ENCODE results near the gene AURKB. TPM values are rescaled to one million over a fixed set of nuclear protein-coding genes. Genes with fewer than 3 reads are reported as not detected.

Gene AURKB
- total and polyA plus RNA-seq, 4 donors, result 8.6 to 17.9 (median 14.2) TPM

DNA sequence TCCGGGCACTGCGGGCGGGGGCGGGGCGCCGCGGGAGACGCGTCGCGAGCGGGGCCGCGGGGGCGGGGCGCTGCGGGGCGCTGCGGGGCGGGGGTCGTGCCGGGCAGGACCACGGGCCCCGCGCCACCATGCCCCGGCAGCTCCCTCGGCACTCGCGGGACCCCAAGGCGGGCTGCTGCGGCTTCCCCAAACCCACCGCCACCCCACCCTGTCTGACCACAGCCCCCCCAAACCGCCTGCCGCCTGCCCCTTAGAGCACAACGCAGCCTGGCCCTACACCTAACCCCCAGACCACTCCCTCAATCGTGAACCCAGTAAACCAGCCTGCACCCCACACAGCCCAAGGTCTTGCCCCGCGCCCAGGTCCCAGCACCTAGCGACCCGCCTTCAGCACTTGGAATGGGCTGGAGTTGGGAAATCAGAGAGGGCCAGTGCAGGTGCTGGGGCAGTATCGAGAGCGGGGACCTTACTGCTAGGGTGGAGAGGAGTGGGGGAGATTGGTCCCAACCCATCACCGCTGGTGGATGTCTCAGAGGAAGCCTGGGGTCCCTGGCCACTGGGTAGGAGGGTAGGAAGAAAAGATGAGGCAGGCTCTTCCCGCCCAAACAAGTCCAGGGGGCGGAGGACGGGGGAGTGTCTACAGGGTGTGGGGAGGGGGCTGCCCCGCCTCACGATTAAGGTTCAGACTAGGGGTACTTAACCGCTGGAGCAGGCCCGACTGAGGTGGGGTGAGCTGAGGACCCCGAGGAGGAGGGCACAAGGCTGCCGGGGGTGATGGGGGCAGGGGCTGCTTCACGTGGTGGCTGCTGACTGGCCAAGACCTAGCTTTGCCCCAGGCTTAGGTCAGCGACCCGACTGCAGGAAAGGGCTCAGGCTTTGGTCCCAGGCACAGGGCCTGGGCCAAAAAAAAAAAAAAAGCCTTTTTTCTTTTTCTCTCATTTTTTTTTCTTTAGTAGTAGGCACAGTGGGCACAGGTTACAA lies 47.1 kb downstream of the AURKB start:
- Histone ChIP-seq H3K27me3 (ENCODE audit: control insufficient read depth, insufficient read depth, low read length) (no peaks in the 10 kb centered on the region), H3K36me3 (ENCODE audit: control insufficient read depth, insufficient read depth, low read length) (peaks cover 38% of the 10 kb centered on the region), H3K4me1 (ENCODE audit: control insufficient read depth, insufficient read depth, low read length) (peaks cover 57% of the 10 kb centered on the region), H3K4me3 (ENCODE audit: low read depth, low read length) (peak overlapping the region; percentile 95), H3K9me3 (ENCODE audit: control insufficient read depth, insufficient read depth, low read length) (no peaks in the 10 kb centered on the region), H3K27ac (ENCODE audit: low read depth, low read length) (peak overlapping the region; percentile 95)
- WGBS (ENCODE audit: insufficient coverage), result under 1% methylated on average over 48 of the region's 55 CpGs
- peak in 3 of 6 donors; percentile 68 to 93 (median 81) for DNase-seq (ENCODE audit: low read depth in 4 of 6, low spot score in 6 of 6)

DNA sequence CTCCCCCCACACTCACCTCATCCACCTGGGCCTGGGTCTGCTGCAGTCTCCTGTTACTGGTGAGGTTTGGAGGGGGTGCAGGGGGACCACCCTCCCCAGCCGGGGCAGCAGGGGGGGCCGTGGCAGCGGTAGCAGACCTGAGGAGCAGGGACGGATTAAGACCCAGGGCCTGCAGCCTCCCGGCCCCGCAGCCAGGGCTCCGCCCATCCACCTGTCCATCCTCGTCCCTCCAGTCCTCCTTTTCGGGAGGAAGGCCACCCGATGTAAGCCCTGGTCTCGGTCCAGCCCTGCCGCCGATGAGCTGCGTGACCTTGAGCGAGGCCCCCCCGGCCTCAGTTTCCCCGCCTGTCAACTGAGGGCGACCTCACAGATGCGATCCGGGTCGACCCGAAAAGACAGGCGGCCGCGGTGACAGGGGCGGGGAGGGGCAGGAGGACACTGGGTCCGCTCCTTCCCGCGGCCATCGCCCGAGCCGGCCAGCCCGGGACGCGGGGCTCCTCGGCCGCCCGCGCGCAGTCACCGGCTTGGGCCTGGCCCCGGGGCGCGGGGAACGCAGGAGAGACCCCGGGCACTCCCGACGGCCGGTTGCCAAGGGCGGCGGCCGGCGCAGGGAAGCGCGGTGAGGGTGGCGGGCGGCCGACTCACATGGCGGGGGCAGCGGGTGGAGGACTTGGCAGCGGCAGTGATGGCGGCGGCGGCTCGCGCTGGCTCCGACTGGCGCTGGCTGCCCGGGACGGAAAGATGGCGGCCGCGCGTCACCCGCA lies 48.0 kb downstream of the AURKB start, which contains the start of gene VAMP2:
Gene VAMP2 (minus strand): TSS at position 716 of the 764 bp plus-strand sequence. CDS start 69 bp downstream, at position 647.
- Histone ChIP-seq H3K4me3 (ENCODE audit: low read depth, low read length) (peak within 1 kb of the TSS; percentile 95), H3K27ac (ENCODE audit: low read depth, low read length) (peak within 1 kb of the TSS; percentile 95), H3K36me3 (ENCODE audit: control insufficient read depth, insufficient read depth, low read length) (peaks cover 43% of the 10 kb centered on the region), H3K4me1 (ENCODE audit: control insufficient read depth, insufficient read depth, low read length) (peaks cover 59% of the 10 kb centered on the region), H3K9me3 (ENCODE audit: control insufficient read depth, insufficient read depth, low read length) (no peaks in the 10 kb centered on the region), H3K27me3 (ENCODE audit: control insufficient read depth, insufficient read depth, low read length) (no peaks in the 10 kb centered on the region)
- WGBS (ENCODE audit: insufficient coverage), result under 1% methylated on average over 75 of the region's 75 CpGs
- peak in 1 of 6 donors; percentile 95 for DNase-seq (ENCODE audit: low read depth in 4 of 6, low spot score in 6 of 6)

DNA sequence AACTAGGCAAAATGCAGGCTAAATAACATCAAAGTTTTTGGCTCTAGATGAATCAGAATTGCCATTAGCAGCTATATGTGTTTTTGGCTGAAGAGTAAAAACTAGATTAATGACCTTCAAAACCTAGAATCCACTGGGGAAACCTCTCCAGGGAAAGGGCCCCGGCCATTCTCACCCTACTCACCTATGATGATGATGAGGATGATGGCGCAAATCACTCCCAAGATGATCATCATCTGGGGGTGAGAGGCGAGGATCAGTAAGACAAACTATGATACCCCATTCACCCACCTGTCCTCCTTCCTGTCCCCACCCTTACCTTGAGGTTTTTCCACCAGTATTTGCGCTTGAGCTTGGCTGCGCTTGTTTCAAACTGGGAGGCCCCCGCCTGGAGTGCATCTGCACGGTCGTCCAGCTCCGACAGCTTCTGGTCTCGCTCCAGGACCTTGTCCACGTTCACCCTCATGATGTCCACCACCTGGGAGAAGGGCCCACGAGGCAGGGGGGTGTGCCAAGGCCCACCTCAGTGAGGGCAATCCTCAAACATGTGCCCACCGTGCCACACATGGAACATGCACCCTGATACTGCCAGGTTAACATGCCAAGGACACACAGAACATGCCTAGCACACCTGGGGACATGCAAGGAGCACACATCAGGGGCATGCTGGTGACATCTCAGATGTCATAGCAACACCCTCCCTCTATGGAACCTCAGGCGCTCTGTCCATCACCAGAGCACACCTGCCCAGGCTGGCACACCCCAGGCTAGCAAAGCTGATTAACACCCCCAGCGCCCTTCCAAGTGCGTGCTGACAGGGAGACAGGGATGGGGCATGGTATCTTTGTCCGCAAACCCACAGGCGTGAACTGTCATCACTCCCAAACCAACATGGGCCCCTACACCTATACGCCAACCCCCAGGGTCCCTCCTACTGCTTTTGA lies 48.8 kb downstream of the AURKB start:
- DNase-seq (ENCODE audit: low read depth in 4 of 6, low spot score in 6 of 6), result no peak
- H3K27me3 ChIP-seq (ENCODE audit: control insufficient read depth, insufficient read depth, low read length), result no peaks in the 10 kb centered on the region
- H3K36me3 ChIP-seq (ENCODE audit: control insufficient read depth, insufficient read depth, low read length), result peaks cover 43% of the 10 kb centered on the region
- no peaks in the 10 kb centered on the region for H3K9me3 ChIP-seq (ENCODE audit: control insufficient read depth, insufficient read depth, low read length)
- H3K27ac ChIP-seq (ENCODE audit: low read depth, low read length), result peak overlapping the region; percentile 94
- 77% methylated on average over 11 of the region's 19 CpGs for WGBS (ENCODE audit: insufficient coverage)
- peak overlapping the region; percentile 95 for H3K4me3 ChIP-seq (ENCODE audit: low read depth, low read length)
- peaks cover 63% of the 10 kb centered on the region for H3K4me1 ChIP-seq (ENCODE audit: control insufficient read depth, insufficient read depth, low read length)

DNA sequence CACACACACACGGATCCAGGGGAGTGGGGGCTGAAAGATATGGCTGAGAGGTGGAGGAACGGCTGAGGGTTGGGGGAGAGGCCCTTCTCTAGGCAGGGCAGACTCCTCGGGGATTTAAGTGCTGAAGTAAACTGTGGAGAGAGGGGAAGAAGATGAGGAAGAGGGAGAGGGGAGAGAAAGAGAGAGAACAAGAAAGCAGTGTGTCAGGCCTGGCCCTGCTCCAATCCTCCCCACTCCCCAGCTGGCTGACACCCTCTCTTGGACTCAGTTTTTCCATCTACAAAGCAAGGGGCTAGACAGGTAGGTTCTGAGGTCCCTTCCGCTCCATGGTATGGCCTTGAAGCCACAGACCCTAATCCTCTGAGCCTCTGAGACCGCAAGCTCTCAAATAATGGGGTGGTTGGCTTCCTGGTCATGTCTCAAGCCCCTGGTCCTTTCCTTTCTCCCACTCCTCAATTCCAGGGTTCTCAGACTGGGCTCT lies 49.6 kb downstream of the AURKB start:
- no peaks in the 10 kb centered on the region for H3K9me3 ChIP-seq (ENCODE audit: control insufficient read depth, insufficient read depth, low read length)
- 71% methylated on average over 4 of the region's 5 CpGs for WGBS (ENCODE audit: insufficient coverage)
- peaks cover 66% of the 10 kb centered on the region for H3K4me1 ChIP-seq (ENCODE audit: control insufficient read depth, insufficient read depth, low read length)
- H3K27ac ChIP-seq (ENCODE audit: low read depth, low read length), result peak overlapping the region; percentile 94
- H3K36me3 ChIP-seq (ENCODE audit: control insufficient read depth, insufficient read depth, low read length), result peaks cover 43% of the 10 kb centered on the region
- DNase-seq (ENCODE audit: low read depth in 4 of 6, low spot score in 6 of 6), result no peak
- H3K4me3 ChIP-seq (ENCODE audit: low read depth, low read length), result no peak overlapping the region
- no peaks in the 10 kb centered on the region for H3K27me3 ChIP-seq (ENCODE audit: control insufficient read depth, insufficient read depth, low read length)

DNA sequence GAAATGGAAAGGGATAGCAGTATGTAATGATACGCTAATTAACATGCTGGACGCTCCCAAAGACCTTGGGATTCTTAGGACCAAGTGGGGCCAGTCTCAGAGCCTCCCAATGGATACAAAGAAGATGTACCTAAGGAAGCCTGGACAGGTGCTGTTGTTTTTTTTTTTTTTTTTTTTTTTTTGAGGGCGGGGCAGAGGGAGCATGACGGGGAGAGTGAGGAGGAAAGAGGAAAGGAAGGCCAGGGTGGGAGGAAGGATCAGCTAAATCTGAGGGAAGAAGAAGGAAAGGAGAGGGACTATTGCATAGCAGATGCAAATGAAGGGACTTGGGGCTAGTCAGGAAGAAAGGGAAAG lies 50.2 kb downstream of the AURKB start:
- Histone ChIP-seq H3K36me3 (ENCODE audit: control insufficient read depth, insufficient read depth, low read length) (peaks cover 43% of the 10 kb centered on the region), H3K4me1 (ENCODE audit: control insufficient read depth, insufficient read depth, low read length) (peaks cover 72% of the 10 kb centered on the region), H3K9me3 (ENCODE audit: control insufficient read depth, insufficient read depth, low read length) (no peaks in the 10 kb centered on the region), H3K27me3 (ENCODE audit: control insufficient read depth, insufficient read depth, low read length) (no peaks in the 10 kb centered on the region), H3K27ac (ENCODE audit: low read depth, low read length) (peak overlapping the region; percentile 94), H3K4me3 (ENCODE audit: low read depth, low read length) (no peak overlapping the region)
- 81% methylated on average over 3 of the region's 4 CpGs for WGBS (ENCODE audit: insufficient coverage)
- no peak for DNase-seq (ENCODE audit: low read depth in 4 of 6, low spot score in 6 of 6)

DNA sequence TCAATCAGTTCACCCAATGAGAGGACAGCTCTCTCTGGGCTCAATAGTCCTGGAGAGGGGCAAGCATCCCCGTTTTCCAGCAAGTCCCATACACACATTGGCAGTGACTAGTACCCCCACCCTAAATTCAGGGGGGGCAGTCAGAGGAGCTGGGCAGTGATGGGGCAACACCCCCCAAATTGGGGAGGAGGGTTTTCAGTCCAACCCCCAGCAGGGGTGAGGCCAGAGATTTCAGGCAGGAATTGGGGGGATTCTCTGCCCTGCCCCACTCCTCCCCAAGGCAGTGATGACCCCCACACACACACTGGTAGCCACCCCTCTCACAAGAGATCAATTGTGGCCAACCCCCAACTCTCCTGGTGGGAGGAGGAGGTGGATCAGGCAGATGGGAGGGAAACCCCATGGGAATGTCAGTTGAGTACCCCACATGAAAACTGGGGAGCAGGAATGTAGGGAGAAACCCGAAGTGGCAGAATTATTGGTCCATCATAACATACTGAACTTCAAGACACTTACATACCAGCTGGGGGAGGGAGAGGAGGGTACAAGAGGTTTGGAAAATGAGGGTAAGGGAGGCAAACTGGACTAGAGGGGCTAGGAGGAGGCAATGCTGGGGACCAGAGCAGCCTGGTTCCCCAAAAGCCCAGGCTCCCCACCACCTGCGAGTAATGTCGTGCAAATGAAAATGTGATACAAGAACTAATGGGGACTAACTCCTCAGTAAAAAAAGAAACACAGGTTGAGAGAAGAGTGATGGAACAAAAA lies 50.7 kb downstream of the AURKB start:
- Histone ChIP-seq H3K27me3 (ENCODE audit: control insufficient read depth, insufficient read depth, low read length) (no peaks in the 10 kb centered on the region), H3K27ac (ENCODE audit: low read depth, low read length) (peak overlapping the region; percentile 94), H3K4me1 (ENCODE audit: control insufficient read depth, insufficient read depth, low read length) (peaks cover 72% of the 10 kb centered on the region), H3K4me3 (ENCODE audit: low read depth, low read length) (no peak overlapping the region), H3K36me3 (ENCODE audit: control insufficient read depth, insufficient read depth, low read length) (peaks cover 43% of the 10 kb centered on the region), H3K9me3 (ENCODE audit: control insufficient read depth, insufficient read depth, low read length) (no peaks in the 10 kb centered on the region)
- DNase-seq (ENCODE audit: low read depth in 4 of 6, low spot score in 6 of 6), result no peak
- WGBS (ENCODE audit: insufficient coverage), result 75% methylated on average over 2 of the region's 4 CpGs

DNA sequence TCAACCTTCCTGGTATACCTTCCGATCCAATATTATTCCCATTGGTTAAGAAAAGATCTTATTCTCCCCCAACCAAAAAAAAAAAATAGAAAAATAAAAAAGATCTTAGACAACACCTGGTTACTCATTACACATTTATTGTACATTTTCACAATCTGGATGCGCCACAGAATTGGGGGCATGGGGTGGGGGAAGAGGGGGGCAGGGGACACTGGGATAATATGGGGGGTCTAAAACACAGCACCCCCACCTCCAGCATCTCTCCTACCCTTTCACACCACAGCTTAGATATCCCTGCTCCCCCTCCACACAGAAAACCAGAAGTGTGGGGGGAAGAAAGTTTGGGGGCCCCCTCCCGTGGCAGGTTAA lies 51.4 kb downstream of the AURKB start:
- Histone ChIP-seq H3K9me3 (ENCODE audit: control insufficient read depth, insufficient read depth, low read length) (no peaks in the 10 kb centered on the region), H3K4me1 (ENCODE audit: control insufficient read depth, insufficient read depth, low read length) (peaks cover 72% of the 10 kb centered on the region), H3K27ac (ENCODE audit: low read depth, low read length) (peak overlapping the region; percentile 89), H3K27me3 (ENCODE audit: control insufficient read depth, insufficient read depth, low read length) (no peaks in the 10 kb centered on the region), H3K4me3 (ENCODE audit: low read depth, low read length) (peak overlapping the region; percentile 16), H3K36me3 (ENCODE audit: control insufficient read depth, insufficient read depth, low read length) (peaks cover 43% of the 10 kb centered on the region)
- DNase-seq (ENCODE audit: low read depth in 4 of 6, low spot score in 6 of 6), result no peak
- WGBS (ENCODE audit: insufficient coverage), result no CpG with 5 or more reads among the region's 3 CpGs

DNA sequence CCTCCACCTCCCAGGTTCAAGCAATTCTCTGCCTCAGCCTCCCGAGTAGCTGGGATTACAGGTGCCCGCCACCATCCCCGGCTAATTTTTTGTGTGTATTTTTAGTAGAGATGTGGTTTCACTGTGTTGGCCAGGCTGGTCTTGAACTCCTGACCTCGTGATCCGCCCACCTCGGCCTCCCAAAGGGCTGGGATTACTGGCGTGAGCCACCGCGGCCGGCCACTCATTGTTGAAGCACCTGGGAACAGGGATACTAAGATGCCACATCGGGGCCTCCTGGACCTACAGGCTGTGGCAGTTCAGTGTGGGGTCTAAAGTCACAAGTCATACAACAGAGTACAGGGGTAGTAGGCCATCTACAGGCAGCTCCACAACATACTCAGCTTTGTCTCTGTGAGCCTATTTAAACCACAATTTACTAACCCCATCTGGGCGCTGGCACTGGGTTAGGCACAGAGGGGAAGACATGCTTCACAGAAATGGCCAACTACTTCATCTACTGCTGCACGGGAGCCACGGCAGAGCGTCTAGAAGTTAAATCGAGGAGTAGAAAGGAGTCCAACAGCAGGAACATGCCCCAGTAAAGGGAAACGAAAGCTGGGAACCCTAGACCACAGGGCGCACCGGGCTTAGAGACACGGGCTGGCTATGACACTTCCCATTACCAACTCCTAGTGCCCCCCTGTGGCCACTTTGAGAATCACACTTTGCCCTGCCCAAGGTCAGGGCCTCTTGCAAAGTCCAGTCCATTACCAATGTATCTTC lies 51.9 kb downstream of the AURKB start:
- DNase-seq (ENCODE audit: low read depth in 4 of 6, low spot score in 6 of 6), result peak in 2 of 6 donors; percentile 90 to 92
- Histone ChIP-seq H3K27me3 (ENCODE audit: control insufficient read depth, insufficient read depth, low read length) (no peaks in the 10 kb centered on the region), H3K9me3 (ENCODE audit: control insufficient read depth, insufficient read depth, low read length) (no peaks in the 10 kb centered on the region), H3K36me3 (ENCODE audit: control insufficient read depth, insufficient read depth, low read length) (peaks cover 43% of the 10 kb centered on the region), H3K27ac (ENCODE audit: low read depth, low read length) (peak overlapping the region; percentile 89), H3K4me3 (ENCODE audit: low read depth, low read length) (peak overlapping the region; percentile 16), H3K4me1 (ENCODE audit: control insufficient read depth, insufficient read depth, low read length) (peaks cover 72% of the 10 kb centered on the region)
- 47% methylated on average over 15 of the region's 20 CpGs for WGBS (ENCODE audit: insufficient coverage)
